Progenitor cell of endocrine pancreas (in vitro differentiated cells): Measurements from ENCODE around the gene FOXD1. TPM values are rescaled to one million over a fixed set of nuclear protein-coding genes. Genes with fewer than 3 reads are reported as not detected.

Source experiments
- DNase-seq: peaks from one replicate; pipeline ENCODE4 v3.0.0; 2021; ENCODE audit warnings: low spot score; ENCODE audit not compliant: unreplicated experiment
- H3K27ac Mint-ChIP-seq: 2 replicates; pipeline ENCODE4 v1.8.0; 2021; ENCODE audit warnings: mild to moderate bottlenecking, moderate library complexity, mixed read lengths
- H3K27me3 Mint-ChIP-seq: 2 replicates; pipeline ENCODE4 v1.8.0; 2021; ENCODE audit warnings: mixed read lengths
- H3K36me3 Mint-ChIP-seq: 2 replicates; pipeline ENCODE4 v1.8.0; 2022; ENCODE audit warnings: mixed read lengths; ENCODE audit not compliant: insufficient read depth
- H3K4me1 Mint-ChIP-seq: 2 replicates; pipeline ENCODE4 v1.8.0; 2021; ENCODE audit warnings: low read depth, mixed read lengths
- H3K4me3 Mint-ChIP-seq: 2 replicates; pipeline ENCODE4 v1.8.0; 2021; ENCODE audit warnings: low read depth, mild to moderate bottlenecking, moderate library complexity, mixed read lengths
- H3K9me3 Mint-ChIP-seq: 2 replicates; pipeline ENCODE4 v1.8.0; 2021; ENCODE audit warnings: low read depth, mixed read lengths
- CTCF ChIP-seq: fragments of 200-600 bp; sonication (generic); IDR thresholded peaks from one replicate; pipeline ENCODE4 v1.5.0; 2021; ENCODE audit warnings: antibody characterized with exemption, mild to moderate bottlenecking; ENCODE audit not compliant: unreplicated experiment
- total RNA-seq: library from RNA; stranded (reverse); gene quantifications from 2 replicates; pipeline ENCODE4 v1.2.1, GENCODE V29; 2021

FOXD1 gene
- total RNA-seq, 1 donor from 2014 or later: 0.19 TPM

- peaks cover 7% of the 10 kb centered on the region for H3K4me1 Mint-ChIP-seq
- H3K27me3 Mint-ChIP-seq: peaks cover 78% of the 10 kb centered on the region
- no peaks in the 10 kb centered on the region for H3K36me3 Mint-ChIP-seq
- H3K9me3 Mint-ChIP-seq: no peaks in the 10 kb centered on the region
- no peak for DNase-seq
- TF ChIP-seq CTCF: no peak
- H3K4me3 Mint-ChIP-seq: no peak overlapping the region
- no peak overlapping the region for H3K27ac Mint-ChIP-seq
Measured at GRCh38 chr5:73434907-73435306, 13.7 kb downstream of the FOXD1 start.

GRCh38 chr5:73434461-73434860, 14.1 kb downstream of the FOXD1 start:
- Mint-ChIP-seq H3K27ac (no peak overlapping the region), H3K4me3 (no peak overlapping the region), H3K36me3 (no peaks in the 10 kb centered on the region), H3K27me3 (peaks cover 74% of the 10 kb centered on the region), H3K4me1 (peaks cover 7% of the 10 kb centered on the region), H3K9me3 (no peaks in the 10 kb centered on the region)
- no peak for DNase-seq
- peak; percentile 39 for TF ChIP-seq CTCF

GRCh38 chr5:73433982-73434342, 14.6 kb downstream of the FOXD1 start:
- Mint-ChIP-seq H3K36me3 (no peaks in the 10 kb centered on the region), H3K4me3 (no peak overlapping the region), H3K4me1 (peaks cover 7% of the 10 kb centered on the region), H3K27me3 (peaks cover 73% of the 10 kb centered on the region), H3K27ac (no peak overlapping the region), H3K9me3 (no peaks in the 10 kb centered on the region)
- DNase-seq: no peak
- TF ChIP-seq CTCF: no peak

- TF ChIP-seq CTCF: no peak
- H3K36me3 Mint-ChIP-seq: no peaks in the 10 kb centered on the region
- H3K9me3 Mint-ChIP-seq: no peaks in the 10 kb centered on the region
- no peak overlapping the region for H3K27ac Mint-ChIP-seq
- DNase-seq: no peak
- H3K4me1 Mint-ChIP-seq: peaks cover 7% of the 10 kb centered on the region
- H3K27me3 Mint-ChIP-seq: peaks cover 73% of the 10 kb centered on the region
- no peak overlapping the region for H3K4me3 Mint-ChIP-seq
Measured at GRCh38 chr5:73433272-73433981, 15.2 kb downstream of the FOXD1 start.

GRCh38 chr5:73431204-73431851, 17.2 kb downstream of the FOXD1 start:
- Mint-ChIP-seq H3K4me1 (peaks cover 1% of the 10 kb centered on the region), H3K36me3 (no peaks in the 10 kb centered on the region), H3K9me3 (no peaks in the 10 kb centered on the region), H3K27ac (no peak overlapping the region), H3K4me3 (no peak overlapping the region), H3K27me3 (peaks cover 70% of the 10 kb centered on the region)
- no peak for TF ChIP-seq CTCF
- no peak for DNase-seq
